Keratinocyte (primary cell): ENCODE measurements around the gene GTF2H4. TPM values are rescaled to one million over a fixed set of nuclear protein-coding genes. Genes with fewer than 3 reads are reported as not detected.
"Not testable (repeated sequence)": the region's sequence is repeated elsewhere in the genome, so short reads cannot be mapped to it uniquely, and the experiment has no call there.

Experiments
- DNase-seq: peaks from one replicate; pipeline ENCODE4 v3.0.0-alpha.2; 2011; ENCODE audit warnings: low read depth, missing footprints, low spot score
- FAIRE-seq: peaks from 2 replicates; lab custom pipeline; 2011; peaks lifted over from hg19 to GRCh38; lab: Jason Lieb, UNC
- H2AFZ ChIP-seq: 2 replicates; pipeline ENCODE4 v1.6.0; 2012; ENCODE audit warnings: low read length, control low read depth, inconsistent platforms; ENCODE audit not compliant: control insufficient read depth
- H3K27ac ChIP-seq: 2 replicates; pipeline ENCODE4 v1.5.1; 2011; ENCODE audit warnings: low read length; ENCODE audit not compliant: control insufficient read depth, insufficient read depth
- H3K27me3 ChIP-seq: 3 replicates; pipeline ENCODE4 v1.6.0; 2011; ENCODE audit warnings: low read length; ENCODE audit not compliant: control insufficient read depth, insufficient read depth; ENCODE audit errors: extremely low read depth
- H3K36me3 ChIP-seq, 2 experiments: 2 replicates in 1 of 2; 3 replicates in 1 of 2; pipeline ENCODE4 v1.5.1; 2011; ENCODE audit warnings: low read length in 2 of 2, mild to moderate bottlenecking in 1 of 2; ENCODE audit not compliant: control insufficient read depth in 2 of 2, insufficient read depth in 2 of 2; ENCODE audit errors: extremely low read depth in 1 of 2
- H3K4me1 ChIP-seq: 3 replicates; pipeline ENCODE4 v1.5.1; 2011; ENCODE audit warnings: low read length; ENCODE audit not compliant: control insufficient read depth, insufficient read depth; ENCODE audit errors: extremely low read depth
- H3K4me2 ChIP-seq: 3 replicates; pipeline ENCODE4 v1.6.0; 2011; ENCODE audit warnings: low read depth, low read length; ENCODE audit not compliant: control insufficient read depth, insufficient read depth; ENCODE audit errors: extremely low read depth
- H3K4me3 ChIP-seq, 3 experiments: fragments of 200-600 bp in 1 of 3; sonication (generic) in 1 of 3; 2 replicates in 2 of 3; 3 replicates in 1 of 3; pipeline ENCODE4 v1.5.1; 2011 to 2016; ENCODE audit warnings: low read length in 3 of 3, mild to moderate bottlenecking in 3 of 3, control low read depth in 2 of 3, inconsistent platforms in 1 of 3, low read depth in 1 of 3, mixed read lengths in 1 of 3, mixed run types in 1 of 3, moderate library complexity in 1 of 3; ENCODE audit not compliant: control insufficient read depth in 2 of 3, insufficient read depth in 2 of 3; ENCODE audit errors: extremely low read depth in 1 of 3
- H3K79me2 ChIP-seq: 2 replicates; pipeline ENCODE4 v1.6.0; 2012; ENCODE audit warnings: low read length; ENCODE audit not compliant: control insufficient read depth, insufficient read depth
- H3K9ac ChIP-seq: 3 replicates; pipeline ENCODE4 v1.6.0; 2011; ENCODE audit warnings: low read length; ENCODE audit not compliant: control insufficient read depth, insufficient read depth; ENCODE audit errors: extremely low read depth
- H3K9me1 ChIP-seq: 3 replicates; pipeline ENCODE4 v1.6.0; 2011; ENCODE audit warnings: low read length; ENCODE audit not compliant: control insufficient read depth, insufficient read depth; ENCODE audit errors: extremely low read depth
- H3K9me3 ChIP-seq: 2 replicates; pipeline ENCODE4 v1.5.1; 2012; ENCODE audit warnings: low read depth, low read length; ENCODE audit not compliant: control insufficient read depth
- H4K20me1 ChIP-seq: 3 replicates; pipeline ENCODE4 v1.6.0; 2011; ENCODE audit warnings: low read length; ENCODE audit not compliant: control insufficient read depth, insufficient read depth; ENCODE audit errors: extremely low read depth
- EZH2 ChIP-seq: IDR thresholded peaks from one replicate; pipeline ENCODE4 v1.6.1; 2012; ENCODE audit warnings: inconsistent platforms, mild to moderate bottlenecking, low read length, moderate library complexity
- dilution Hi-C: fragments of 300-500 bp; cut with MboI; formaldehyde crosslinking; loops from one replicate; pipeline ENCODE4 v1.7.0; 2020; ENCODE audit warnings: low sequenced_read_pairs; ENCODE audit not compliant: extremely low pct_ligation_motif_present
- polyA plus RNA-seq, 5 experiments: library from polyadenylated mRNA; depleted of rRNA in 3 of 5; stranded (reverse) in 3 of 5; stranded (forward) in 1 of 5; unstranded in 1 of 5; fragments of >200 nt; gene quantifications; 1 replicate in 1 of 5; 2 replicates in 3 of 5; 3 replicates in 1 of 5; pipeline versions ENCODE4 v1.2.1 to v1.2.3, GENCODE V29; 2011 to 2012; ENCODE audit warnings: missing spikeins in 2 of 5, low read depth in 1 of 5, low replicate concordance in 1 of 5
- TF ChIP-seq, protein P1 (sequence below), 3 experiments: IDR thresholded peaks in 1 of 3; conservative IDR thresholded peaks in 1 of 3; optimal IDR thresholded peaks in 1 of 3; 2 replicates in 2 of 3; 3 replicates in 1 of 3; pipeline versions ENCODE3 to v1.5.1; 2011; ENCODE audit warnings: low read length in 3 of 3, mild to moderate bottlenecking in 3 of 3, moderate library complexity in 2 of 3, control low read depth in 1 of 3, inconsistent platforms in 1 of 3; ENCODE audit not compliant: insufficient read depth in 2 of 3; ENCODE audit errors: extremely low read depth in 1 of 3

Gene GTF2H4
- polyA plus RNA-seq, 1 donor (not counting 4 experiments of a cell fraction or from before 2014, with no cell fraction given), result 38.7 TPM

DNA sequence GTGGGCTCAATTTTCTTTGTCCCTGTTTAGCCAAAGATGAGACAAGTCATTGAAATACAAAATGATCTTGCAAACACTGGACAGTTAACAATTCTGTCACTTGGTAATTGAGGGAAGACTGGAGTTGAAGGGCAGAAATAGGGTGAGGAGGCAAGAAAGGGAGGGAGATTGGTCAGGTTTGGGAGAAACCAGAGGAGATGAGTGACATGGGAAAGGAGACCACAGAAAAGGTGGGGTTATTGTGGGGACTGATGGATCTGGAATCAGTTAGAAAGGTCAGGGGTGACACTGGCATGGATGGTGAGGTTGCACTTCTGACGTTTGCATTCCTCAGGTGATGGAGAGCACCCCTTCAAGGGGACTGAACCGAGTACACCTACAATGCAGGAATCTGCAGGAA, 693 bp downstream of the GTF2H4 start:
- Histone ChIP-seq H3K9me1 (no peaks in the 10 kb centered on the region), H3K27me3 (no peaks in the 10 kb centered on the region), H3K9ac (peak overlapping the region; percentile 94), H3K4me3 (peak overlapping the region; percentile 62 to 99 (median 99)), H2AFZ (no peak overlapping the region), H3K36me3 (peaks cover 16 to 23% of the 10 kb centered on the region in 2 experiments), H3K79me2 (peaks cover 13% of the 10 kb centered on the region), H4K20me1 (no peaks in the 10 kb centered on the region), H3K4me2 (peak overlapping the region; percentile 96), H3K4me1 (peaks cover 16% of the 10 kb centered on the region), H3K9me3 (no peaks in the 10 kb centered on the region), H3K27ac (peak overlapping the region; percentile 76)
- dilution Hi-C loops, result no loop called here
- DNase-seq (no peak), FAIRE-seq (no peak)
- no peak for TF ChIP-seq EZH2
- TF ChIP-seq, protein P1, sequence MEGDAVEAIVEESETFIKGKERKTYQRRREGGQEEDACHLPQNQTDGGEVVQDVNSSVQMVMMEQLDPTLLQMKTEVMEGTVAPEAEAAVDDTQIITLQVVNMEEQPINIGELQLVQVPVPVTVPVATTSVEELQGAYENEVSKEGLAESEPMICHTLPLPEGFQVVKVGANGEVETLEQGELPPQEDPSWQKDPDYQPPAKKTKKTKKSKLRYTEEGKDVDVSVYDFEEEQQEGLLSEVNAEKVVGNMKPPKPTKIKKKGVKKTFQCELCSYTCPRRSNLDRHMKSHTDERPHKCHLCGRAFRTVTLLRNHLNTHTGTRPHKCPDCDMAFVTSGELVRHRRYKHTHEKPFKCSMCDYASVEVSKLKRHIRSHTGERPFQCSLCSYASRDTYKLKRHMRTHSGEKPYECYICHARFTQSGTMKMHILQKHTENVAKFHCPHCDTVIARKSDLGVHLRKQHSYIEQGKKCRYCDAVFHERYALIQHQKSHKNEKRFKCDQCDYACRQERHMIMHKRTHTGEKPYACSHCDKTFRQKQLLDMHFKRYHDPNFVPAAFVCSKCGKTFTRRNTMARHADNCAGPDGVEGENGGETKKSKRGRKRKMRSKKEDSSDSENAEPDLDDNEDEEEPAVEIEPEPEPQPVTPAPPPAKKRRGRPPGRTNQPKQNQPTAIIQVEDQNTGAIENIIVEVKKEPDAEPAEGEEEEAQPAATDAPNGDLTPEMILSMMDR (optimal IDR thresholded peaks at IDR 0.05 in 1 of 3, IDR thresholded peaks at IDR 0.05 in 1 of 3, conservative IDR thresholded peaks at IDR 0.05 in 1 of 3; ENCODE audit: extremely low read depth in 1 of 3, insufficient read depth in 2 of 3, low read length in 3 of 3), result no peak

DNA sequence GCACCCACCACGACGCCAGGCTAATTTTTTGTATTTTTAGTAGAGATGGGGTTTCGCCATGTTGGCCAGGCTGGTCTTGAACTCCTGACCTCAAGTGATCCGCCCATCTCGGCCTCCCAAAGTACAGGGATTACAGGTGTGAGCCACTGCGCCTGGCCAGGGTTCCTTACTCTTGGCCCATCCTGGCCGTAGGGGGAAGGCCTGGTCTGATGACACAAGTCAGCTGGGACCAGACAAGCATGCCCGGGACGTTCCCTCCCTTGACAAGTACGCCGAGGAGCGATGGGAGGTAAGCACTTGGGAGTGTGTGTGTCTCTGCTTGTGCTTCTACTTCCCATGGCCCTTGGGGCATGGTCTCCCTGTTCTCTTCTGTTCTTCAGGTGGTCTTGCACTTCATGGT, 2.5 kb downstream of the GTF2H4 start:
- H3K27me3 ChIP-seq, H3K4me2 ChIP-seq, H3K4me3 ChIP-seq, DNase-seq, H3K9me1 ChIP-seq, H3K9me3 ChIP-seq, H3K27ac ChIP-seq, FAIRE-seq, H2AFZ ChIP-seq, H4K20me1 ChIP-seq, dilution Hi-C loops, H3K9ac ChIP-seq: not testable (repeated sequence)
- peaks cover 16 to 23% of the 10 kb centered on the region in 2 experiments for H3K36me3 ChIP-seq
- peaks cover 28% of the 10 kb centered on the region for H3K4me1 ChIP-seq
- H3K79me2 ChIP-seq, result peaks cover 13% of the 10 kb centered on the region
